Kidney (tissue), 14 donors: ENCODE results near the gene URI1. TPM values are rescaled to one million over a fixed set of nuclear protein-coding genes. Genes with fewer than 3 reads are reported as not detected.

Source experiments
- DNase-seq, 5 donors: peaks; one replicate each; pipeline ENCODE4 v3.0.0-alpha.2; 2013 to 2020
- FAIRE-seq: peaks from 2 replicates; lab custom pipeline; 2012; peaks lifted over from hg19 to GRCh38; lab: Jason Lieb, UNC
- H3K27ac ChIP-seq, 2 donors: one replicate each; pipeline ENCODE4 v1.7.0; 2013; ENCODE audit warnings: low read depth in 2 of 2, low read length in 2 of 2, inconsistent platforms in 1 of 2
- H3K27me3 ChIP-seq: one replicate; pipeline ENCODE4 v1.7.1; 2013; ENCODE audit warnings: low read length, inconsistent platforms; ENCODE audit not compliant: control insufficient read depth, insufficient read depth
- H3K36me3 ChIP-seq, 3 donors: one replicate each; pipeline versions ENCODE4 v1.7.0 to v1.7.1; 2013; ENCODE audit warnings: low read length in 3 of 3, control low read depth in 1 of 3, inconsistent platforms in 1 of 3; ENCODE audit not compliant: insufficient read depth in 3 of 3, control insufficient read depth in 2 of 3
- H3K4me1 ChIP-seq, 3 donors: one replicate each; pipeline versions ENCODE4 v1.7.0 to v1.7.1; 2013; ENCODE audit warnings: low read length in 3 of 3, inconsistent platforms in 1 of 3, low read depth in 1 of 3; ENCODE audit not compliant: control insufficient read depth in 2 of 3, insufficient read depth in 2 of 3
- H3K4me3 ChIP-seq, 3 donors: one replicate each; pipeline versions ENCODE4 v1.7.0 to v1.8.1; 2013; ENCODE audit warnings: low read length in 3 of 3, control low read depth in 1 of 3, inconsistent platforms in 1 of 3
- H3K9ac ChIP-seq, 3 donors: one replicate each; pipeline versions ENCODE4 v1.7.0 to v1.7.1; 2013; ENCODE audit warnings: low read length in 3 of 3, control low read depth in 1 of 3, inconsistent platforms in 1 of 3
- H3K9me3 ChIP-seq, 3 donors: one replicate each; pipeline versions ENCODE4 v1.7.0 to v1.7.1; 2013; ENCODE audit warnings: low read length in 3 of 3, control low read depth in 1 of 3, inconsistent platforms in 1 of 3; ENCODE audit not compliant: control insufficient read depth in 2 of 3, insufficient read depth in 1 of 3
- intact Hi-C: fragments of 100-400 bp; cut with DNase I; formaldehyde crosslinking; loops from one replicate; pipeline ENCODE4 v1.11.1; 2022
- polyA plus RNA-seq: library from polyadenylated mRNA; stranded (reverse); fragments of 350-450 nt; fragmentation: Illumina TruSeq; extraction: RNeasy Lipid Tissue Mini Kit (QIAGEN cat#74804); gene quantifications from one replicate; pipeline ENCODE4 v1.2.3, GENCODE V29; 2014; ENCODE audit warnings: low read depth, low replicate concordance; ENCODE audit not compliant: insufficient read depth
- total RNA-seq: library from RNA; stranded (reverse); fragmentation: NEBNext Ultra II Directional; extraction: Animal tissue kit (Norgen Biotek cat#: 25700); gene quantifications from one replicate; pipeline ENCODE4 v1.2.1, GENCODE V29; 2021
- TF ChIP-seq, protein P1 (sequence below): IDR thresholded peaks from 3 replicates; pipeline ENCODE4 v1.5.1; 2012; ENCODE audit warnings: mild to moderate bottlenecking, moderate library complexity, borderline replicate concordance; ENCODE audit not compliant: insufficient read depth; ENCODE audit errors: extremely low read depth
- donor health status: control.
- donor health status: control.
- donor health status: control.
- donor health status: control.
- donor health status: control.
- donor health status: DM: yes; HTN: yes; CAD: no.
- donor health status: Normal renal cell carcinoma (clear cell type).

Gene URI1
- total and polyA plus RNA-seq, 2 donors from 2014 or later = 34.8 to 56.3 TPM

DNA sequence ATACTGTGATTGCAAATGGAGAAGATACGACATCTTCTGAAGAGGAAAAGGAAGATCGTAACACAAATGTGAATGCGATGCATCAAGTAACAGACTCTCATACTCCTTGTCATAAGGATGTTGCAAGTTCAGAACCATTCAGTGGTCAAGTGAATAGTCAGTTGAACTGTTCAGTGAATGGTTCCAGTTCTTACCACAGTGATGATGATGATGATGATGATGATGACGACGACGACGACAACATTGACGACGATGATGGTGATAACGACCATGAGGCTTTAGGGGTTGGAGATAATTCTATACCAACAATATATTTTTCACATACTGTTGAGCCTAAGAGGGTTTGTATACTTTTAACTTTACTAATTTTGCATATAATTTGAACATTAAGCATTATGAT, 67.0 kb downstream of the URI1 start:
- Histone ChIP-seq H3K9me3 (no peaks in the 10 kb centered on the region), H3K27me3 (no peaks in the 10 kb centered on the region), H3K4me1 (no peaks in the 10 kb centered on the region), H3K27ac (no peak overlapping the region), H3K36me3 (peaks cover 2 to 14% (median 3%) of the 10 kb centered on the region in 3 donors), H3K9ac (no peak overlapping the region), H3K4me3 (no peak overlapping the region)
- FAIRE-seq = no peak
- intact Hi-C loops = no loop called here
- TF ChIP-seq, protein P1, sequence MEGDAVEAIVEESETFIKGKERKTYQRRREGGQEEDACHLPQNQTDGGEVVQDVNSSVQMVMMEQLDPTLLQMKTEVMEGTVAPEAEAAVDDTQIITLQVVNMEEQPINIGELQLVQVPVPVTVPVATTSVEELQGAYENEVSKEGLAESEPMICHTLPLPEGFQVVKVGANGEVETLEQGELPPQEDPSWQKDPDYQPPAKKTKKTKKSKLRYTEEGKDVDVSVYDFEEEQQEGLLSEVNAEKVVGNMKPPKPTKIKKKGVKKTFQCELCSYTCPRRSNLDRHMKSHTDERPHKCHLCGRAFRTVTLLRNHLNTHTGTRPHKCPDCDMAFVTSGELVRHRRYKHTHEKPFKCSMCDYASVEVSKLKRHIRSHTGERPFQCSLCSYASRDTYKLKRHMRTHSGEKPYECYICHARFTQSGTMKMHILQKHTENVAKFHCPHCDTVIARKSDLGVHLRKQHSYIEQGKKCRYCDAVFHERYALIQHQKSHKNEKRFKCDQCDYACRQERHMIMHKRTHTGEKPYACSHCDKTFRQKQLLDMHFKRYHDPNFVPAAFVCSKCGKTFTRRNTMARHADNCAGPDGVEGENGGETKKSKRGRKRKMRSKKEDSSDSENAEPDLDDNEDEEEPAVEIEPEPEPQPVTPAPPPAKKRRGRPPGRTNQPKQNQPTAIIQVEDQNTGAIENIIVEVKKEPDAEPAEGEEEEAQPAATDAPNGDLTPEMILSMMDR = no peak
- DNase-seq = no peak

DNA sequence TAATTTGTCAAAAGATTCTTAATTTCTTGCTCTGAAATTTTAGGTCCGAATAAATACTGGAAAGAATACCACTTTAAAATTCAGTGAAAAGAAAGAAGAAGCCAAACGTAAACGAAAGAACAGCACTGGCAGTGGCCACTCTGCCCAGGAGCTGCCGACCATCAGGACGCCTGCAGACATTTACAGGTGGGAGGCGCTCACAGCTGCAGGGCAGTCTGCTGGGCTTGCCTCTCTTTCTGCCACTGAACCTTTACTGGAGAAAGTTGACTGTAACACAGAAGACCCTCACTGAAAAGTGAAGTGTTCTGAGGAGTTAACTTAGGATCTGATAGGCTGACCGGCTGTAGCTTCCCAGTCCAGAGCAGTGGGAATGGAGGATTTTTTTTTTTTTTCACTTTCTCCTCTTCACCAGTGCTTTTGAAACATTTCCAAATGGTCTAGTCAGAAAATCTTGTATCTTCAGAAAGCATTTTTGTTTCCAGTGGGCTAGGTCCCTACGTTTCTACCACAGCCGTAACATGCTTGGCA, 69.1 kb downstream of the URI1 start:
- H3K9me3 ChIP-seq = no peaks in the 10 kb centered on the region

GRCh38 chr19:30014770-30015169, 72.7 kb downstream of the URI1 start:
- DNase-seq (no peak), FAIRE-seq (no peak)
- Histone ChIP-seq H3K36me3 (peaks cover 0 to 6% (median 2%) of the 10 kb centered on the region in 3 donors), H3K9ac (no peak overlapping the region), H3K4me3 (no peak overlapping the region), H3K27ac (no peak overlapping the region), H3K27me3 (no peaks in the 10 kb centered on the region), H3K9me3 (no peaks in the 10 kb centered on the region), H3K4me1 (no peaks in the 10 kb centered on the region)
- TF ChIP-seq, protein P1 = no peak
- intact Hi-C loops = no loop called here

More for the DNA sequence above, 69.1 kb downstream of the URI1 start:
- H3K4me3 ChIP-seq = no peak overlapping the region
- no peak for FAIRE-seq
- peak in 1 of 5 donors; percentile 3 for DNase-seq
- TF ChIP-seq, protein P1 = no peak
- H3K4me1 ChIP-seq = no peaks in the 10 kb centered on the region
- H3K36me3 ChIP-seq = peaks cover 2 to 20% (median 3%) of the 10 kb centered on the region in 3 donors
- no peaks in the 10 kb centered on the region for H3K27me3 ChIP-seq
- intact Hi-C loops = no loop called here
- H3K9ac ChIP-seq = no peak overlapping the region
- H3K27ac ChIP-seq = no peak overlapping the region

GRCh38 chr19:30017172-30017571, 75.1 kb downstream of the URI1 start:
- Histone ChIP-seq H3K4me3 (no peak overlapping the region), H3K9me3 (no peaks in the 10 kb centered on the region), H3K36me3 (peaks cover 0 to 6% (median 5%) of the 10 kb centered on the region in 3 donors), H3K4me1 (no peaks in the 10 kb centered on the region), H3K9ac (no peak overlapping the region), H3K27ac (no peak overlapping the region), H3K27me3 (no peaks in the 10 kb centered on the region)
- FAIRE-seq = no peak
- intact Hi-C loops = no loop called here
- DNase-seq = no peak
- TF ChIP-seq, protein P1 = no peak
